HUES48 (cell line): ENCODE data around the gene PGGHG.
A peak's percentile ranks its signal among the peaks of the same experiment; 100 is the strongest.
"Not testable (repeated sequence)": the region's sequence is repeated elsewhere in the genome, so short reads cannot be mapped to it uniquely, and the experiment has no call there.

Experiments
- H3K27ac ChIP-seq: one replicate; pipeline ENCODE4 v1.7.0; 2013; ENCODE audit warnings: low read depth, low read length, inconsistent platforms
- H3K27me3 ChIP-seq: 2 replicates; pipeline ENCODE4 v1.6.1; 2013; ENCODE audit warnings: mild to moderate bottlenecking, low read length; ENCODE audit not compliant: control insufficient read depth, insufficient read depth
- H3K36me3 ChIP-seq: 2 replicates; pipeline ENCODE4 v1.6.1; 2013; ENCODE audit warnings: low read length; ENCODE audit not compliant: control insufficient read depth, insufficient read depth
- H3K4me1 ChIP-seq: 2 replicates; pipeline ENCODE4 v1.6.1; 2013; ENCODE audit warnings: mild to moderate bottlenecking, low read length; ENCODE audit not compliant: control insufficient read depth, insufficient read depth
- H3K4me3 ChIP-seq: 2 replicates; pipeline ENCODE4 v1.5.1; 2013; ENCODE audit warnings: mild to moderate bottlenecking, low read depth, low read length
- H3K9ac ChIP-seq: 2 replicates; pipeline ENCODE4 v1.6.1; 2013; ENCODE audit warnings: mild to moderate bottlenecking, low read depth, low read length, moderate library complexity
- H3K9me3 ChIP-seq: 2 replicates; pipeline ENCODE4 v1.6.1; 2013; ENCODE audit warnings: low read length; ENCODE audit not compliant: control insufficient read depth, insufficient read depth

The PGGHG gene

DNA sequence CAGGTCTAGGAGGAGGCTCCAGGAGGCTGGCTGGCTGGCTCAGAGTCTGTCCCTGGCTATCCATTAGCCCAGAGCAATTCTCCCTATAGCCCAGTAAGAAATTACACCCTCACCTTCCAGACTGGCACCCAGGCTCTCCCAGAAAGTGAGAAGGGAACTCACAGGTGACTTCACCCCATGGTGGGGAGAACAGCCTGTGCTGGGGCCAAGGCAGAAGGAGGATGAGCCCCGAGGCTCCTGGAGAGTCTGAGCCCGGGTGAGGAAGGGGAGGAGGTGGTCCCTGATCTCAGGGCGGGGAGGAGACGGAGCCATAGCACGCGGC is 25.6 kb downstream of the PGGHG start:
- Histone ChIP-seq H3K4me3 (peak overlapping the region; percentile 86), H3K9ac (0 out of 2 replicates have a peak overlapping the region, but pooled peaks have one; percentile 42), H3K27ac (peak overlapping the region; percentile 46), H3K4me1 (peaks cover 50% of the 10 kb centered on the region)
- not testable (repeated sequence) for H3K27me3 ChIP-seq, H3K9me3 ChIP-seq, H3K36me3 ChIP-seq

DNA sequence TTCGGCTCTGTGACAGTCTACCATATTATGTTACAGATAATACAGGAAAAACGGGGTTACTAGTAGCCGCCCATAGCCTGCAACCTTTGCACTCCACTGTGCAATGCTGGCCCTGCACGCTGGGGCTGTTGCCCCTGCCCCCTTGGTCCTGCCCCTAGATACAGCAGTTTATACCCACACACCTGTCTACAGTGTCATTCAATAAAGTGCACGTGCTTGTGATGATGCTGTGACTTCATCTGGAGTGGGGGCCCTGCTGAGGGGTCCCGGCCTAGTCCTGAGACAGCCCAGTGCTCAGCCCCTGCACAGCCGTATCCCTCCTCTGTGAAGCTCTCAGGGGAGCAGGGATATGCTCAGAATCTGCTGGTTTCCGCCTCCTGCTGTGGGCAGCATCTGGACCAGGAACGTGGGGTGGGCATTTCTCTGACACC is 26.1 kb downstream of the PGGHG start:
- no peaks in the 10 kb centered on the region for H3K9me3 ChIP-seq
- H3K27me3 ChIP-seq, result no peaks in the 10 kb centered on the region; the same call in 1 of the 2 replicates
- peak overlapping the region; percentile 95 for H3K27ac ChIP-seq
- peak overlapping the region; percentile 86 for H3K4me3 ChIP-seq
- peaks cover 47% of the 10 kb centered on the region for H3K4me1 ChIP-seq
- H3K36me3 ChIP-seq, result peaks cover 3% of the 10 kb centered on the region; the same call in 1 of the 2 replicates
- 0 out of 2 replicates have a peak overlapping the region, but pooled peaks have one; percentile 10 for H3K9ac ChIP-seq

DNA sequence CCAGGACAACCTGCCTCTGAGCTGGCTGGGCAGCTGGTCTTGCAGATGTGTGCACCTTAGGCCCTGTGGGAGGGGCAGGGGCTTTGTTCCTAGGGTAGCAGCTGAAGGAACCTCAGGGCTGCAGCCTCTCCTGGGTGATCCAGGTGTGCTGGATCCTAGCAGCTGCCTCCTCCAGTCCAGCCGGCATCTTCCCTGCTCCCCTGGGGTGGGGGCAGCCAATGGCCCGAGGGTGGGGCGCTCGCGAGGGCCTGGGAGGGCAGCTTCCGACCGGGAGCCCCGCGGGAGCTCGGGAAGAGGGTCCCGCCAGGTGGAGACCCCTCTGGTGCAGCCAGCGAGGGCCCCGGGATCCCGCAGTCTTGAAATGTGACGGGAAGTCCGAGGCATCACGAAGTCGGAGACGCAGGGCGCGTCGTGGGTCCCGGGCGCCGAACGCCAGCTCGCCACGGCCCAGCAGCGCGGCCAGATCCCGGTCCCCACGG is 26.6 kb downstream of the PGGHG start:
- Histone ChIP-seq H3K9me3 (no peaks in the 10 kb centered on the region), H3K36me3 (peaks cover 3% of the 10 kb centered on the region; the same call in 1 of the 2 replicates), H3K9ac (peak overlapping the region; percentile 10; the same call in 1 of the 2 replicates), H3K4me1 (peaks cover 47% of the 10 kb centered on the region), H3K4me3 (peak overlapping the region; percentile 86), H3K27ac (peak overlapping the region; percentile 95), H3K27me3 (no peaks in the 10 kb centered on the region; the same call in 1 of the 2 replicates)

DNA sequence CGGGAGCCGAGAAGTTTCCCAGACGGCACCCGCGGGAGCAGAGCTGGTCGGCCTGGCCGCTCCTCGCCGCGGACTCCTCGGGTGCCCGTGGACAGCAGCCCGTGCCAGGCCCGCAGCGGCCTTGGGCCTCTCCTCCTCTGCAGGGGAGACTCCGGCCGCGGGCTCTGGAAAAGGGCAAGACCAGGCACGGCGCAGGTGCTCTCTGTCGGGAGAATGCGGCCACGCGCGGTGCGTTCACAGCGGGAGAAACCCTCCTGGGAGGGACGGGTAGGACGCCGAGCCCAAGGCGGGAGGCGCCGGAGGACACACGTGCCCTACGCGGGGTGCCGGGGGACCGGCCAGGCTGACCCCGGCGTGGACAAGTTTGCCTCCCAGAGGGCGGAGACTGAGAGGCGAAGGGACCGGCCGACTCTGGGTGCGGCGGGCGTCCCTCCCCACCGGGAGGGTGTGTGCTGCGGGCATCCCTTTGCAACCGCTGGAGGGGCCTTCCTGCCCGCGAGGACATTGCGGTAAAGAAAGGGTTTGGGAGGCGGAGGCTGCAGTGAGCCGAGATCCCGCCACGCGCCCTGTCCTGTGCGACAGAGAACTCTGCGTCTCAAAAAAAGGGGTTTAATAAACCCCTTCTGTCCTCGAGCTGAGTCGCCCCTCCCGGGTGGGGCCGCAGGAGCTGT is 27.2 kb downstream of the PGGHG start:
- H3K27me3 ChIP-seq, result no peaks in the 10 kb centered on the region; the same call in 1 of the 2 replicates
- peak overlapping the region; percentile 95 for H3K27ac ChIP-seq
- peaks cover 50% of the 10 kb centered on the region for H3K4me1 ChIP-seq
- peak overlapping the region; percentile 86 for H3K4me3 ChIP-seq
- H3K9ac ChIP-seq, result peak overlapping the region; percentile 10; the same call in 1 of the 2 replicates
- H3K36me3 ChIP-seq, result peaks cover 3% of the 10 kb centered on the region; the same call in 1 of the 2 replicates
- H3K9me3 ChIP-seq, result no peaks in the 10 kb centered on the region

DNA sequence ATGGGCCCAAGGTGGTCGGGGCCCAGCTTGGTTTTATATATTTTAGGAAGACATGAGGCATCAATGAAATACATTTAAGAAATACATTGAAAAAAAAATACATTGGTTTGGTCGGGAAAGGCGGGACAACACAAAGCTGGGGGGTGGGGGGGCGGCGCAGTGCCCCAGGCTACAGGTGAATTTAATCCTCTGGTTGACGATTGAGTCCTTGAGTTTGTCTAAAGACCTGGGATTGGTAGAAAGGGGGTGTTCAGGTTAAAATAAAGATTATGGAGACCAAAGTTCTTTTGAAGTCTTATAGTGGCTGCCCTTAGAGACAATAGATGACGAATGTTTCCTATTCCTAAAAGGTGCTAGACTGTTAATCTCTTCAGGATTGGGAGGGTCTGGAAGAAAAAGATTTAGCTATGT is 28.0 kb downstream of the PGGHG start:
- Histone ChIP-seq H3K4me3 (peak overlapping the region; percentile 86), H3K9ac (no peak overlapping the region), H3K27me3 (no peaks in the 10 kb centered on the region), H3K36me3 (peaks cover 3% of the 10 kb centered on the region; the same call in 1 of the 2 replicates), H3K4me1 (peaks cover 47% of the 10 kb centered on the region), H3K9me3 (no peaks in the 10 kb centered on the region), H3K27ac (peak overlapping the region; percentile 95)

DNA sequence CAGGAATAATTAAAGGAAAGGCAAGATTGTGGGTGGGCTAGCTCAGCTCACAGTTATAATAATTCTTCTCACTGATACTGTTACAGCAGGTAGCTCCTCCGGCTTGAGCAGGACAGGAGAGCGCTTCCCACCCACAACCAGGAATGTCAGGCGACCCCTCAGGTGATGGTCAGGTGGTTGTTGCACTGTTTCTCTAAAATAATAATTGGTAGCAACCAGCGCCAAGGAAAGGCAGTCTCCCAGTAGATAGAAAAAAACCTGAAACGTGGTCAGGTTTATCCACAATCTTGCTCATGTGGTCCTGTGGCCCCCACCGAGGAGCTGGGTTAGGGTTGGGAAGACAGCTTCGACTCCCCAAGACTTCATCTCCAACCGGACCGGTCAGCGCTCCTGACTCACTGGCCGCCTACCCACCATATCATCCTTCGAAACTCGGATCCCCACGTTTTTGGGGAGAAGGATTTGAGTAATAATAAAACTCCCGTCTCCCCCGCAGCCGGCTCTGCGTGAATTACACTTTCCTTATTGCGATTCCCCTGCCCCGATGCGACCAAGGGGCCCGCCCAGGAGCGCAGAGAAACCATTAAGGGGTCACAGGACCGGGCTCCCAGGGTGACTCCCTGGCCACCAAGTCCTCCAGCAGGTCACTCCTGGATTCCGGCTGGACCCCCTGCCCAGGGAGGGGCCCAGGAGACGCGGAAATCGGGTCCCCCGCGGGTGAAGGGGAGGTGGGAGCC is 28.9 kb downstream of the PGGHG start:
- not testable (repeated sequence) for H3K36me3 ChIP-seq, H3K9me3 ChIP-seq, H3K27me3 ChIP-seq
- Histone ChIP-seq H3K9ac (peak overlapping the region; percentile 6; the same call in 1 of the 2 replicates), H3K27ac (peak overlapping the region; percentile 95), H3K4me1 (peaks cover 39% of the 10 kb centered on the region), H3K4me3 (peak overlapping the region; percentile 86)

DNA sequence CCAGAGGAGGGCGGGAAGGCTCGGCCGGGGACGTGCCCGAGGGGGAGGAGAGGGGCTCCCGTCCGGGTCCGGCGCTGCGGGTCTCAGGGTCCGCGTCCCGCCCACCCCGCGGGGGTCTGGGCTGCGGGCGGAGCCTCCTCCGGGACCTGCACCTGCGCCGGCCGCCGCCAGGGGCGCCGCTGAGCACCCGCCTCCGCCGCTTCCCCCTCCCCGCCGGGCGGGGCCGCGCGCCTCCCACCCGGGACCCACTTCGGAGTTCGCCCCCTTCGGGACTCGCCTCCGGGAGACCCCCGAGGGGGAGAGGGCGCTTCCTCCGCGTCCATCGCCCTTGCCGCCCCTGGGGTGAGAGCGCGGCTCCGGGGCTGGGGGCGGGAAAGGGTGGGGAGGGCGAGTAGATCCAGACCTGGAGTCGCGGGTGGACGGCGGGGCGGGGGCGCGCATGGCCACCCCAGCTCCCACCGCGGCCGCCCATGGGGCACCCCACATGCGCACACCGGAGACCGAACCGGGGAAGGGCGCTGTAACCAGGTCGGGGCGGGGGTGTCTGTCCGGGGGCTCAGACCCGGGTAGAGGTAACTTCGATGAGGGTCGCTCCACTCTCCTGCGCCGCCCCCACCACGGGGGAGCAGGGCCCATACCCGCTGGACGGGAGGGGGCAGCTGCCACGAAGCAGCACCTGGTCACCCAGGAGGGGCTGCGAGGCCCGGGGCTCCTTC is 29.6 kb downstream of the PGGHG start:
- peaks cover 31% of the 10 kb centered on the region for H3K4me1 ChIP-seq
- not testable (repeated sequence) for H3K27me3 ChIP-seq

DNA sequence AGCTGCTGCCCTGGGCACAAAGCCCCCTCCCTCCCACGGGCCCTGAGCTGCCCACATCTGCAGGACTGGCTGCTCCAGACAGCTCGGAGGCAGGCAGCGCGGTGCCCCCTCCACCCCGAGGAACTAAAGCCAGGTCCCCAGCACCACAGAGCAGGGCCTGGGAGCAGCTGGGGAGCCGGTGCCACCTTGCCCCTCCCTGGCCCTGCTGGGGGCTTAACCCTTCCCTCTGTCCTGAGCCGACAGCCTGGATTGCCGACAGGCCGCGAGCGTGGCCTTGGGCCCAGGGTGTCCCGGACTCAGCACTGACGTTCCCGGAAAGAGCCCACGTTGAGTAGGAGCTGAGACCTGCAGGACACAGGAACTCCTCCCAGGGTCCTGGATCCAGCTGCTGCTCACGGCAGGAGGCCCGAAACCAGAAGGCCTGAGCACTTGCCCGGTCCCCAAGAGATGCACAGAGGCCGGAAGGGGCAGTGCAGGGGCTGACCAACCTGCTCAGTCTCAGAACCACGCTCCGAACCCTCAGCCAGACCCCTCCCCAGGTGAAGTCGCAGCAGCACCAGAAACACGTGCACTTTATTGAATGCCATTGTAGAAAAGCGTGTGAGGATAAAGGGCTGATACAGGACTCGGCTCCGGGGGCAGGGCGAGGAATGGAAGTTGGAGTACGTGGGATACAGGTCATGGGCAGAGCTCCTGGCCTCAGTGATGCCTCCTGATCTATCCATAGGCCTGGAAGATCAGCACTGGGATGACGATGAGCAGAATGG is 30.4 kb downstream of the PGGHG start:
- H3K36me3 ChIP-seq, H3K9ac ChIP-seq, H3K27me3 ChIP-seq, H3K27ac ChIP-seq, H3K9me3 ChIP-seq: not testable (repeated sequence)
- Histone ChIP-seq H3K4me1 (peaks cover 32% of the 10 kb centered on the region), H3K4me3 (peak overlapping the region; percentile 83)

More for the DNA sequence above, 29.6 kb downstream of the PGGHG start:
- peak overlapping the region; percentile 29; the same call in 1 of the 2 replicates for H3K4me3 ChIP-seq
- H3K27ac ChIP-seq, H3K9ac ChIP-seq, H3K36me3 ChIP-seq, H3K9me3 ChIP-seq: not testable (repeated sequence)

DNA sequence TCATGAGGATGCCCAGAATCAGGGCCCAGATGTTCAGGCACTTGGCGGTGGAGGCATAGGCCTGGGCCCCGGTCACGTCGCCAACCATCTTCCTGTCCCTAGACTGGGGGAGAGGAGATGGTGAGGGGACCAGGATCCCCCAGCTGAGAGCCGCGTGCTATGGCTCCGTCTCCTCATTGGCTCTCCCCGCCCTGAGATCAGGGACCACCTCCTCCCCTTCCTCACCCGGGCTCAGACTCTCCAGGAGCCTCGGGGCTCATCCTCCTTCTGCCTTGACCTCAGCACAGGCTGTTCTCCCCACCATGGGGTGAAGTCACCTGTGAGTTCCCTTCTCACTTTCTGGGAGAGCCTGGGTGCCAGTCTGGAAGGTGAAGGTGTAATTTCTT is 31.0 kb downstream of the PGGHG start:
- not testable (repeated sequence) for H3K9ac ChIP-seq, H3K27ac ChIP-seq, H3K27me3 ChIP-seq, H3K36me3 ChIP-seq, H3K9me3 ChIP-seq
- Histone ChIP-seq H3K4me1 (peaks cover 37% of the 10 kb centered on the region), H3K4me3 (peak overlapping the region; percentile 83; the same call in 1 of the 2 replicates)

DNA sequence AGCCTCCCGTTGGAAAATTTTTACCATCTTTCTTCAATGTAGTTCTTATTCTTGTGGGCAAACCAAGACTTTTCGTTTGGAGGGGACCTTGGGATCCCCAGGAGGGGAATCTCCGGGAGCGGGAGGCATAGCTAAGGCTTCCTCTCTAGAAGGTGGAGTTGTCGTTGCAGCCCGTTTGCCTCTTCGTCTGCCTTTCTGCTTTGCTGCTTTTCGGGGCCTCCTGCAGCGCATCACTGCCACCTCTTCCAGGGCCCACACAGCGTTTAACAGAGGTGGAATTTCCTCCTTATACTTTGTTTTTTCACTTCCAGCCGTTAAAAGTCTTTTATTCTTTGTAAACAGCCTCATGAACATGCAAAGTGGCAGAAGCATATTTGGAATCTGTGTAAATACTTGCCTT is 35.2 kb downstream of the PGGHG start:
- Histone ChIP-seq H3K9ac (no peak overlapping the region), H3K36me3 (no peaks in the 10 kb centered on the region), H3K9me3 (no peaks in the 10 kb centered on the region), H3K4me3 (no peak overlapping the region), H3K27me3 (no peaks in the 10 kb centered on the region), H3K4me1 (peaks cover 17% of the 10 kb centered on the region), H3K27ac (no peak overlapping the region)
